Neural cell (in vitro differentiated cells): Measurements from ENCODE around the gene PUS10.
"Not testable (repeated sequence)": the region's sequence is repeated elsewhere in the genome, so short reads cannot be mapped to it uniquely, and the experiment has no call there.

Source experiments
- CTCF ChIP-seq: fragments of 450-650 bp; IDR thresholded peaks from 2 replicates; pipeline ENCODE4 v1.5.1; 2014; ENCODE audit warnings: antibody characterized with exemption, mild to moderate bottlenecking, moderate library complexity; ENCODE audit not compliant: poor library complexity, severe bottlenecking
- EP300 ChIP-seq: fragments of 450-650 bp; conservative IDR thresholded peaks from 2 replicates; pipeline ENCODE4 v1.6.1; 2014; ENCODE audit warnings: antibody characterized with exemption, mild to moderate bottlenecking, moderate library complexity; ENCODE audit not compliant: poor library complexity, severe bottlenecking
- EZH2 ChIP-seq: fragments of 200-600, 300-800 bp; shearing (Covaris generic), sonication (generic); IDR thresholded peaks from 2 replicates; pipeline ENCODE4 v1.6.1; 2014; ENCODE audit warnings: antibody characterized with exemption, low read length, borderline replicate concordance, mild to moderate bottlenecking; ENCODE audit not compliant: insufficient read depth, poor library complexity, severe bottlenecking
- MXI1 ChIP-seq: fragments of 450-650 bp; conservative IDR thresholded peaks from 2 replicates; pipeline ENCODE4 v1.6.1; 2014; ENCODE audit warnings: antibody characterized with exemption, mild to moderate bottlenecking; ENCODE audit not compliant: poor library complexity, severe bottlenecking
- POLR2AphosphoS5 ChIP-seq: IDR thresholded peaks from 2 replicates; pipeline ENCODE4 v1.6.1; 2012
- RAD21 ChIP-seq: fragments of 450-650 bp; conservative IDR thresholded peaks from 2 replicates; pipeline ENCODE4 v1.6.1; 2014; ENCODE audit warnings: antibody characterized with exemption, mild to moderate bottlenecking, moderate library complexity
- REST ChIP-seq: IDR thresholded peaks from 2 replicates; pipeline ENCODE4 v1.6.1; 2012; ENCODE audit warnings: borderline replicate concordance
- SMC3 ChIP-seq: fragments of 450-650 bp; conservative IDR thresholded peaks from 2 replicates; pipeline ENCODE4 v1.6.1; 2014; ENCODE audit warnings: antibody characterized with exemption, mild to moderate bottlenecking, moderate library complexity; ENCODE audit not compliant: poor library complexity

GRCh38 chr2:60987656-60988055, 30.4 kb downstream of the PUS10 start:
- TF ChIP-seq POLR2AphosphoS5, CTCF, EP300, EZH2, REST, MXI1, SMC3, RAD21: not testable (repeated sequence)
